ENCODE data around the gene SPOCK1. TPM values are rescaled to one million over a fixed set of nuclear protein-coding genes. Genes with fewer than 3 reads are reported as not detected.

SPOCK1 gene
- total and polyA plus RNA-seq, 4 donors, result 0.48 to 4.5 (median 0.69) TPM

GRCh38 chr5:137283801-137284200 lies 215.3 kb downstream of the SPOCK1 start:
- no peak overlapping the region for H3K9ac ChIP-seq (ENCODE audit: insufficient read depth in 1 of 2, low read length in 2 of 2)
- no peak for ATAC-seq (ENCODE audit: insufficient read depth, low FRiP score)
- no peak for DNase-seq
- peaks cover 0 to 4% (median 0%) of the 10 kb centered on the region in 4 donors for H3K9me3 ChIP-seq (ENCODE audit: control insufficient read depth in 4 of 4, insufficient read depth in 3 of 4, low read length in 3 of 4)
- no peak overlapping the region for H3K4me3 ChIP-seq
- TF ChIP-seq, protein P1, sequence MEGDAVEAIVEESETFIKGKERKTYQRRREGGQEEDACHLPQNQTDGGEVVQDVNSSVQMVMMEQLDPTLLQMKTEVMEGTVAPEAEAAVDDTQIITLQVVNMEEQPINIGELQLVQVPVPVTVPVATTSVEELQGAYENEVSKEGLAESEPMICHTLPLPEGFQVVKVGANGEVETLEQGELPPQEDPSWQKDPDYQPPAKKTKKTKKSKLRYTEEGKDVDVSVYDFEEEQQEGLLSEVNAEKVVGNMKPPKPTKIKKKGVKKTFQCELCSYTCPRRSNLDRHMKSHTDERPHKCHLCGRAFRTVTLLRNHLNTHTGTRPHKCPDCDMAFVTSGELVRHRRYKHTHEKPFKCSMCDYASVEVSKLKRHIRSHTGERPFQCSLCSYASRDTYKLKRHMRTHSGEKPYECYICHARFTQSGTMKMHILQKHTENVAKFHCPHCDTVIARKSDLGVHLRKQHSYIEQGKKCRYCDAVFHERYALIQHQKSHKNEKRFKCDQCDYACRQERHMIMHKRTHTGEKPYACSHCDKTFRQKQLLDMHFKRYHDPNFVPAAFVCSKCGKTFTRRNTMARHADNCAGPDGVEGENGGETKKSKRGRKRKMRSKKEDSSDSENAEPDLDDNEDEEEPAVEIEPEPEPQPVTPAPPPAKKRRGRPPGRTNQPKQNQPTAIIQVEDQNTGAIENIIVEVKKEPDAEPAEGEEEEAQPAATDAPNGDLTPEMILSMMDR (IDR thresholded peaks at IDR 0.05; ENCODE audit: control extremely low read depth, extremely low read depth), result no peak
- no peaks in the 10 kb centered on the region for H3K36me3 ChIP-seq (ENCODE audit: control insufficient read depth in 4 of 4, insufficient read depth in 4 of 4, low read length in 4 of 4)
- no peak overlapping the region for H3K27ac ChIP-seq (ENCODE audit: low read depth in 1 of 2, low read length in 1 of 2)
- H3K27me3 ChIP-seq (ENCODE audit: control insufficient read depth in 3 of 3, insufficient read depth in 3 of 3, low read length in 2 of 3), result peaks cover 0 to 8% (median 0%) of the 10 kb centered on the region in 3 donors
- 64 to 97% methylated on average over 2 of the region's 2 CpGs for WGBS, 2 donors
- no peaks in the 10 kb centered on the region for H3K4me1 ChIP-seq (ENCODE audit: control insufficient read depth in 5 of 5, insufficient read depth in 5 of 5, low read length in 5 of 5)

- Histone ChIP-seq H3K4me3 (no peak overlapping the region), H3K27me3 (ENCODE audit: control insufficient read depth in 3 of 3, insufficient read depth in 3 of 3, low read length in 2 of 3) (peaks cover 0 to 8% (median 0%) of the 10 kb centered on the region in 3 donors), H3K4me1 (ENCODE audit: control insufficient read depth in 5 of 5, insufficient read depth in 5 of 5, low read length in 5 of 5) (no peaks in the 10 kb centered on the region), H3K36me3 (ENCODE audit: control insufficient read depth in 4 of 4, insufficient read depth in 4 of 4, low read length in 4 of 4) (no peaks in the 10 kb centered on the region), H3K27ac (ENCODE audit: low read depth in 1 of 2, low read length in 1 of 2) (no peak overlapping the region), H3K9ac (ENCODE audit: insufficient read depth in 1 of 2, low read length in 2 of 2) (no peak overlapping the region), H3K9me3 (ENCODE audit: control insufficient read depth in 4 of 4, insufficient read depth in 3 of 4, low read length in 3 of 4) (peaks cover 0 to 8% (median 0%) of the 10 kb centered on the region in 4 donors)
- DNase-seq (no peak), ATAC-seq (ENCODE audit: insufficient read depth, low FRiP score) (no peak)
- TF ChIP-seq, protein P1 (IDR thresholded peaks at IDR 0.05; ENCODE audit: control extremely low read depth, extremely low read depth), result no peak
- WGBS, 2 donors, result 26 to 44% methylated on average over 5 of the region's 5 CpGs
Observed at GRCh38 chr5:137282216-137282615, 216.9 kb downstream of the SPOCK1 start.

DNA sequence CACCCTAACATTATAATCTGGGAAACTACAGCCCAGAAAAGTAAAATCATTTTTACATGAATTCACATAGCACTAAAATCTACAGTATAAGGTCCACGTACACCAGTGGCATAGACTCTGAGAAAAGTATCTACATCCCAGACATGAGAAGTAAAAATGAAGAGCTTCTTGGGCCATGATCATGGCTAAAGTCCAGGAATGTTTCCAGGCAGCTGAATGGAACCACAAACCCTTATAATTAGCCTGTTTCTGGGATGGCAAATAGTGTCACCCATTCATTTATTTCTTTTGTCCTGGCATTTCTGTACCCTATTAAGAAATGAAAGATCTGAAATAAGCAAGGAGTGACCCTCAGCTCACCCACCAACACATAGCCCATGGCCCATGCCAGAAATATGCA lies 217.9 kb downstream of the SPOCK1 start:
- Histone ChIP-seq H3K4me3 (no peak overlapping the region), H3K4me1 (ENCODE audit: control insufficient read depth in 5 of 5, insufficient read depth in 5 of 5, low read length in 5 of 5) (no peaks in the 10 kb centered on the region), H3K27ac (ENCODE audit: low read depth in 1 of 2, low read length in 1 of 2) (no peak overlapping the region), H3K27me3 (ENCODE audit: control insufficient read depth in 3 of 3, insufficient read depth in 3 of 3, low read length in 2 of 3) (peaks cover 0 to 8% (median 0%) of the 10 kb centered on the region in 3 donors), H3K36me3 (ENCODE audit: control insufficient read depth in 4 of 4, insufficient read depth in 4 of 4, low read length in 4 of 4) (no peaks in the 10 kb centered on the region), H3K9ac (ENCODE audit: insufficient read depth in 1 of 2, low read length in 2 of 2) (no peak overlapping the region), H3K9me3 (ENCODE audit: control insufficient read depth in 4 of 4, insufficient read depth in 3 of 4, low read length in 3 of 4) (peaks cover 0 to 8% (median 0%) of the 10 kb centered on the region in 4 donors)
- no peak for ATAC-seq (ENCODE audit: insufficient read depth, low FRiP score)
- 68 to 89% methylated on average over 1 of the region's 1 CpG for WGBS, 2 donors
- DNase-seq, result no peak
- TF ChIP-seq, protein P1 (IDR thresholded peaks at IDR 0.05; ENCODE audit: control extremely low read depth, extremely low read depth), result no peak

GRCh38 chr5:137280656-137281055 lies 218.5 kb downstream of the SPOCK1 start:
- TF ChIP-seq, protein P1 (IDR thresholded peaks at IDR 0.05; ENCODE audit: control extremely low read depth, extremely low read depth), result no peak
- ATAC-seq (ENCODE audit: insufficient read depth, low FRiP score) (no peak), DNase-seq (no peak)
- Histone ChIP-seq H3K27me3 (ENCODE audit: control insufficient read depth in 3 of 3, insufficient read depth in 3 of 3, low read length in 2 of 3) (peaks cover 0 to 8% (median 0%) of the 10 kb centered on the region in 3 donors), H3K36me3 (ENCODE audit: control insufficient read depth in 4 of 4, insufficient read depth in 4 of 4, low read length in 4 of 4) (no peaks in the 10 kb centered on the region), H3K9ac (ENCODE audit: insufficient read depth in 1 of 2, low read length in 2 of 2) (no peak overlapping the region), H3K4me3 (no peak overlapping the region), H3K9me3 (ENCODE audit: control insufficient read depth in 4 of 4, insufficient read depth in 3 of 4, low read length in 3 of 4) (peaks cover 0 to 8% (median 0%) of the 10 kb centered on the region in 4 donors), H3K4me1 (ENCODE audit: control insufficient read depth in 5 of 5, insufficient read depth in 5 of 5, low read length in 5 of 5) (no peaks in the 10 kb centered on the region), H3K27ac (ENCODE audit: low read depth in 1 of 2, low read length in 1 of 2) (no peak overlapping the region)
- 60 to 78% methylated on average over 3 of the region's 3 CpGs for WGBS, 2 donors
